ENCODE measurements around the gene FAM3D.

FAM3D gene

DNA sequence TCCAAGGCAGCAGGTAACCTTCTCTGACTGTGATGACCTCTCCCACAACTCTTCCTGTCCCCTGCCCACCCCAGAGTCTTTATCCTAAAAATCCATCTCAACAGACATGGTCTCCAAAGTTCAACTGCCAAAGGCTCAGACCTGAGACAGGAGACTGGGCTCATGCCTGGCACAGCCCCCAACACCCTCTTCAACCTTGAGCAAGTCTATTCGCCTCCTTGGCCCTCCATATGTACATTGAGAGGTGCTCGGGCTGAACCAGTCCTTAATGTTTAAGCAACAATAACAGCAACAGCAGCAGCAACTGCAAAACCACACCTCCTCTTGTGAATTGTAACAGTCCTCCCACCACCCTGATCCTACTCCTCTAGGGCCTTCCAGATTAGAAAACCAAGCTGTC lies 9.9 kb downstream of the FAM3D start:
- DNase-seq (ENCODE audit: low spot score): no peak

GRCh38 chr3:58654466-58654865 lies 12.1 kb downstream of the FAM3D start:
- no peak for DNase-seq (ENCODE audit: low spot score)

DNA sequence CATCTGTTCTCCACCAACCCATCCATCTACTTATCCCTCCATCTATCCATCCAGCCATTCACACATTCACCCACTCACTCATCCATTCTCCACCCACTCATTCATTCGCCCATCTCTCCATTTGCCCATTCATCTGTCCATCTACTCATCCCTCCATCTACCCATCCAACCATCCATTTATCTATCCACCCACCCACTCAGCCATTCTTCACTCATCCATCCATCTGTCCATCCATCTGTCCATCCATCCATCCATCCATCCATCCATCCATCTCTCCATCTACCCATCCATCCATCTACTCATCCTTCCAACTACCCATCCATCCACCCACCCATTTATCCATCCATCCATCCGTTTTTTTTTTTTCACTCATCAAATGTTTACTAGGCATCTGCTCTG lies 13.9 kb downstream of the FAM3D start:
- DNase-seq (ENCODE audit: low spot score): no peak

DNA sequence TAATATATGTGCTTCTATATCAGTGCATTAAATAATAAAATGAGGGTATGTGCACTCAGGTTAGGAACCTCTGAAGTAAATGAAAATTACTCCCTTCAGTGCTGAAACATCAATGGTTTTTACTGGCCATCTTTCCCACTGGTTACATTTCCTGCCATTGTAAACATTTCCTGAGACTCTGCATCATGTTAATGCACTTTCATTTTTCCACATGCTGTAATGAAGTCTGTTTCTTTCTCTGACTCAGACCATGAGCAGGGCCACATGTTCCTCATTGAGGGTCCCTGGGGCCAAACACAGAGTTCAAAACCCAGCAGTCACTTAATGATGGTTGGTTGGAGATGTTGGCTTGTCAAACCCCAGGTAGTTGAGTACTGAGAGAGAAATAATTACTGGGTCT lies 15.3 kb downstream of the FAM3D start:
- no peak for DNase-seq (ENCODE audit: low spot score)

DNA sequence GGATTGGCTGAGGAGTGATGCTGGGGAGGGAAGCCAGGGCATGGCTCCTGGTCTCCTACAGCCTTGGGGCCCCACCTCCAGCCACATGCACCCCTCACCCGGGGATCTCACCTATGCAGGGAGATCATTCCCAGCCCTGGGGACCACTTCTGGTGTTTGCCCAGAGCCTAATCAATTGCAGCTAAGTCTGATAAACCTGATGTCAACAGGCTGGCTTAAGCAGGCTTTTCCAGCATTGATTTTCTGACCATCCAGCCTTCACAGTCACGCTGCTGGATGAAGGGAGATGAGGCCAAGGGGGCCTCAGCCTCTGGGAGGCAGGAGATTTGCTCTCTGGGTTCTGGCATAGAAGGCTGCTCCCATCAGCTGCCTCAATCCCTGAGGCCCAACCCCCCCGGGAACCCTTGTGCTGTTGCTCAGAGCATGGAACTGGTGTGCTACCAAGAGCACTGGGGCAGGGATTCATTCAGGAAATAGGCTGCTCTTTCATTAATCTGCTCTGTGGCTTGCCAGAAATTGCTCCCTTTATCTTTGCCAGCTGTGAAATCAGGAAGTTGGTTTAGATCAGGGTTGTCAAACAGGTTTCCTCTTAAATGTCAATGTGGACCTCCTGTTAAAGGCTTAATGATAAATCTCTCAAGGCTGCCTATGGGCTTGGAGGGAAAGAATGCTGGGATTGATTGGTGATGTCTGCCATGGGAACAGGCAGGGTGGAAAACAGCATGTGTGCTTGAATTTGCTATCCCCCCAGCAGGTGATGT lies 19.0 kb downstream of the FAM3D start:
- no peak for DNase-seq (ENCODE audit: low spot score)

DNA sequence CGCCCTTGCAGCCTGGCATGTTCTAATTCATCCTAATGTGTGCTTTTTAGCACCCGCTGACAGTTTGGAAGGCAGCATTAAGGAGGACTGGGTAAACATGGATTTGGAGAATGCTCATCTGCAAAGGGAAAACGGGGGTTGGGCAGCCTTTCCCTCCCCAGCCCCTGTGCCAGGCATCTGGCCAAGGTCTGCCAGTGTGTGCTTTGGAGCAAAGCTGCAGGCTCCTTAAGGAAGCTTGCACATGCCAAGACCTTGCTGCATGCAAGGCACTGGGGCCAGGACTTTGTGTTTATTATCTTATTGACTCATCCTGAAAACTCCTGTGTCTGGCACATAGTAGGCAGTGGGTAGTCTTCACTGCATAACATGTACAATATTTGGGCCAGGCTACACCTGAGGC lies 20.1 kb downstream of the FAM3D start:
- DNase-seq (ENCODE audit: low spot score): no peak

DNA sequence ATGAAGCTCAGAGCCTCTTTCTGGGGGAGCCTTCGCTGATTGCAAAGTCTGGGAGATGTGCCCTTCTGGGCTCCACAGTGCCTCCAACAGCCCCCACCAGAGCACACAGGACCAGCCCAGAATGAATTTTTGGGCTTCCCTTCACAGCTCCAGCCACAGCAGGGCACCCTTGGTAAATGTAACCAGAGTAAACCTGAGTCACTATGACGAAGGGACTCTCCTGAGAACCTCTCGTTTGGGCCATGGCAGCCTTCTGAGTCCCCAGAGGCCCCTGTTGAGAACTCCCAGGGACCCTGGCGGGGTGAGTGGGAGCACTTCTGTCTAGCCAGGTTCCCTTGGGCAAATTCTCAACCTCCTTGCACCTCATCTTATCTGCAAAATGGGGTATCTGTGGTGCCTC lies 20.8 kb downstream of the FAM3D start:
- no peak for DNase-seq (ENCODE audit: low spot score)

GRCh38 chr3:58642846-58643245 lies 23.7 kb downstream of the FAM3D start:
- DNase-seq (ENCODE audit: low spot score): no peak

DNA sequence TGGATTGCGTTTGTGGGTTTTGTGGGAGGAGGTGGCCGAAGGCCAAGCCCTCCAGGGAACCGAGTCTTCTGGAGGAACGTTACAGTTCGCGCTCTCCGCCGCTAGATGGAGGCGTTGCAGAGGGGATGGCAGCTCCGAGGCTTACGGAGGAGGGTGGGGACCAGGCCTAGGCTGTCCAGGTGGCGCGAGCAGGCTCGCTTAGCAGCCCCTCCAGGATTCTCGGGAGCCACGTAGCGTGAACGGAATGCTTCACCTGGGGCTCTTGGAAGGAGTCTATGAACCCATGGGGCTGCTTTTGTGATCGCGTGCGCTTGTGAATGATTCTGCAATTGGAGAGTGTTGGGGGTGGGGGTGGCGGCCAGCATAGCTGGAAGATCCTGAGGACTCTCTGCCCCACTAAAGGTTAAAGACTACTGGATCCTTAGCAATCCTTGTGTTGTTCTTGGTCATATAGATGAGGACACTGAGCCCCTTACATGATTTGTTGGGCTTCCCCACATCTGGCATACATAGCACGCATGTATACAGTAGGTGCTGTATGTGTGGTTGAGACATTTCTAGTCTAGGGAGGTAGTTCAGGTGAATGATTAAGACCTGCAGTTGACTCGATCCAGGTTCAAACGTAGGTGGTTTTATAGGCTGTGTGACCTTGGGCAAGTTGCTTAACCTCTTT lies 25.7 kb downstream of the FAM3D start:
- DNase-seq (ENCODE audit: low spot score): peak; percentile 76

- DNase-seq (ENCODE audit: low spot score): no peak
These were observed 26.7 kb downstream of the FAM3D start for GRCh38 chr3:58639842-58640241.

DNA sequence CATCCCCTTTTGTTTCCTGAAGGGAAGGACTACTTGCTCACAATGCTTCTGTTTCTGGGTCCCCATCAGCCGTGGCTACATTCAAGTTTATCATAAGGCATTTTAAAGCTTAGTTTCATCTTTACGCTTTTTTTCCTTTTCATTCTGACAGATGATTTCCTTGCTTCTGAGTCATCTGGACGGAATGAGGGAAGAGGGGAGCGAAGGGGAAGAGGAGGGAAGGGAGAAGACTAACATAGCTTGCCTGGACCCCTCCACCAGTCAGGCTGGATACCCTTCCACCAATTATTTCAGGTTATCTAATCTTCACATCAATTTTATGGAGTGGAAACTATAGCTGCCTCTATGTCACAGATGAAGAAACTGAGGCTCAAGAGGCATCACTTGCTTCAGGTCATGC lies 27.6 kb downstream of the FAM3D start:
- no peak for DNase-seq (ENCODE audit: low spot score)

GRCh38 chr3:58638591-58638990 lies 28.0 kb downstream of the FAM3D start:
- no peak for DNase-seq (ENCODE audit: low spot score)

- DNase-seq (ENCODE audit: low spot score): no peak
These were observed 29.1 kb downstream of the FAM3D start for GRCh38 chr3:58637509-58637908.

GRCh38 chr3:58635371-58636285 lies 30.9 kb downstream of the FAM3D start:
- no peak for DNase-seq (ENCODE audit: low spot score)

- DNase-seq (ENCODE audit: low spot score): peak; percentile 72
These were observed 33.3 kb downstream of the FAM3D start for GRCh38 chr3:58633157-58633865.

DNA sequence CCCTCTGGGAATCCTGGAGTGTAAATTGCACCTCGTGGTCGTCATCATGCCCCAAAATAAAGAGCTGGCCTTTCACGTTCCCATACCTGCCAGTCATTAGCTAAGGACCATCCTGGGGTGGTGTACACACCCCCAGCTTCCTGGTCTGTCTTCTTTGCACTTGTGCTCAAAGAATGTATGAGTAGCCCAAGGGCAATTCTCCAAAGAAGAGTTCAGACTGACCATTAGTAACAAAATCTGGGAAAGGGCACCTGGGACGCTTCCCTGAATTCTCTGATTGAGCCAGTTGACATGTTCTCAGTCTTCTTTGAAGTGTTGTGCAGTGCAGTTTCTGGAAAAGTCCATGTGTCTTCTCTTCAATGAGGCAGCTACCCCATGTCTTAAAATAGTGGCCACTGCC lies 34.8 kb downstream of the FAM3D start:
- DNase-seq (ENCODE audit: low spot score): no peak

GRCh38 chr3:58630710-58631092 lies 35.9 kb downstream of the FAM3D start:
- no peak for DNase-seq (ENCODE audit: low spot score)

- DNase-seq (ENCODE audit: low spot score): peak; percentile 61
These were observed 36.4 kb downstream of the FAM3D start for GRCh38 chr3:58630076-58630709.

DNA sequence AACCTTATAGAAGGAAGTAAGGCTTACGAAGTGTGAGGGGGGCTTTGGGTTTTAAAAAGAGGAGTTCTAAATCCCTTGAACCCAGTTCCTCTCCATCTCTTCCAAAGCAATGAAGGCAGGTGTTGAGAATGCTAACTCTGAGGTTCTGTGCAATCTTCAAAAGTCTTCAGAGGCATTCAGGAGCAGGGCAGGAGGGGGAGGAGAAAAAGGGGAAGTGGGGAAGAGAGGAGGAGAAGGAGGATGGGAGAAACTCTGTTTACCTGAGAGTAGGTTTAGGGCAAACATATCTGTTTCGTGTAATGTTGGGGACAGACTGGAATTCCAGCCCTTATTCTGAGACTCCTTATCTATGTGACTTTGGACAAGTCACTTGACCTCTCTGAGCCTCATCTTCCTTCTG lies 36.9 kb downstream of the FAM3D start:
- no peak for DNase-seq (ENCODE audit: low spot score)

DNA sequence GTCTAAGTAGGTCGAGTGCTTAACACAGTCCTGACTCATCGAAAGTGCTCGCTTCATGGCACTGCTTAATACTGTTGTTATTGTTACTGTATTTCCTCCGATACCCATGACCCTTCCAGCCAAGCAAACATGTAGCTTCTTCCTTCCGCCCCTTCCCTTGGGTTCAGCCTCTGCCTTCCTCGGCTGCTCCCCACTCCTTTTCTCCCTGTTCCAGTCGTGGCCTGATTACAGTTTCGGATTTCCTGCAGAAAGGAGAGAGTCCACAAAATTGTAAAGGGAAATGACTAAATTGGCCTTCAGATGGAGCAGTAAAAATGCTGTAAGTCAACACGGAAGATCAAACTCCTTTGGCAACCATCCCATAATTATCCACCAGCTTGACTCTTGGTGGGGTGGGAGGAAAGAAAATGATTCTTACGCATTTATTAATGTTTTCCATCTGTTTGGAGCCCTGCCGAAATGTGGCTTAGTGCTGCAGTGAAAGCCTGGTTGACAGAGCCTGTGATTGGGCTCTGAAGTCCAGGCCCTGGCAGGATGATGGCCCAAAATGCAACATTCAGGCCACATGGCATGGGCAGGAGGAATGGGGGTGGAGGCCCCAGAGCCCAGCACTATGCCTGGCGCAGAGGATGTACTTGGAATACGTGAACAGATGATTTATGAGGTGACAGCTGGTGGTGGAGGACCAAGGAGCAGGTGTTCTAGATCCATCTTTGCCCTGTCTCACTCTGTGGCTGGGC lies 37.6 kb downstream of the FAM3D start:
- DNase-seq (ENCODE audit: low spot score): no peak

DNA sequence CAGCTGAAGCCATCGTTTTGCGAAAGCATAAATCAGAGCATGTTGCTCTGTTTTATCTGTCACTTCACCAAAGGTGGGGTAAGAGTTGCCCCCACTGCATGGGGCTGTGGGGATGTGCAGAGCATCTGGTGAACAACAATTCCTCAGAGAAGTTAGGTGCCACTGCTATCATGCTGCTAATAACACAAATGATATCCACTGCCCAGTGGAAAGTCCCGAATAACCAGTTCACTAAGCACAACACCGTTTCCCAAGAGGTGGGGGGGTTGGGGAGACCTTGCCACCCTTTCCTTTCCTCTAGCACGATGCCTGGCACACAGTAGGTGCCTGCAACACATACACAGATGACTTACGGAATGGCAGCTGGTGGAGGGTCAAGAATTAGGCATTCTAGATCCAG lies 38.6 kb downstream of the FAM3D start:
- DNase-seq (ENCODE audit: low spot score): no peak

Data from SK-N-DZ (cell line).